ENCODE measurements around the gene SRSF10.

GRCh38 chr1:24022581-24023361 lies 42.6 kb upstream of the SRSF10 start:
- TF ChIP-seq GATA2 (IDR thresholded peaks at IDR 0.05; ENCODE audit: low read depth, low read length), result no peak
- no peak for TF ChIP-seq GATA3 (IDR thresholded peaks at IDR 0.05; ENCODE audit: low read depth, low read length)

All from SH-SY5Y (cell line).